ENCODE measurements around the gene RAB1B.

Gene RAB1B

DNA sequence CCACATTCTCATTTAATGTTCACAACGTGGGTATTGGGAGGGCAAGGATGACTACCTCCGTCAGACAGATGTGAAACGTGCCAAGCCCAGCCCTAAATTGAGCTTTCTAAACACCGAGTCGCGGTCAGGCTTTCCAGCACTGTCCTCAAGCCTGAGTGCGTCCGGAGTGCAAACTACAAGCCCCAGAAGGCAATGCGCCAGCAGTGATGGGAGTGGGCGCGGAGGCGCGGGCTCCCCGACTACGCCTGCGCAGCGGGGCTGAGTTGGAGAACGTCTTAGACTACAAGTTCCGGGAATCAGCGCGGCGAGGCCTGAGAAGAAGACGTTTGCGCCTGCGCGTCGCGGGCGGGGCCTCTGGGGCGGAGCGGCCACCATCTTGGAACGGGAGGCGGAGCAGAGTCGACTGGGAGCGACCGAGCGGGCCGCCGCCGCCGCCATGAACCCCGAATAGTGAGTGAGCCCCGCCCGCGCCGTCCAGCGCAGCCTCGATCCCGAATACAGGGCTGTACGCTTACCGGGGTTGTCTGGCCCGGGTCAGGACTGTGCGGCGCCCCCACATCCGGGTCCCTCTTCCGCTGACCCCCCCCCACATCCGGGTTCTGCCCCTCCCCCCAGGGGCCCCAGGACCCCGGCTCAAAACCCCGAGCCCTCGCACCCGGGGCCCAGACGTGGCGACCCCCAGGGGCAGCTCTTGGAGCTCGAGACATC is at the start of gene RAB1B:
TSS of gene RAB1B (plus strand) at position 396 of the 708 bp plus-strand sequence. CDS start at position 437, 41 bp downstream.
- DNase-seq (ENCODE audit: low spot score), result peak; percentile 99

DNA sequence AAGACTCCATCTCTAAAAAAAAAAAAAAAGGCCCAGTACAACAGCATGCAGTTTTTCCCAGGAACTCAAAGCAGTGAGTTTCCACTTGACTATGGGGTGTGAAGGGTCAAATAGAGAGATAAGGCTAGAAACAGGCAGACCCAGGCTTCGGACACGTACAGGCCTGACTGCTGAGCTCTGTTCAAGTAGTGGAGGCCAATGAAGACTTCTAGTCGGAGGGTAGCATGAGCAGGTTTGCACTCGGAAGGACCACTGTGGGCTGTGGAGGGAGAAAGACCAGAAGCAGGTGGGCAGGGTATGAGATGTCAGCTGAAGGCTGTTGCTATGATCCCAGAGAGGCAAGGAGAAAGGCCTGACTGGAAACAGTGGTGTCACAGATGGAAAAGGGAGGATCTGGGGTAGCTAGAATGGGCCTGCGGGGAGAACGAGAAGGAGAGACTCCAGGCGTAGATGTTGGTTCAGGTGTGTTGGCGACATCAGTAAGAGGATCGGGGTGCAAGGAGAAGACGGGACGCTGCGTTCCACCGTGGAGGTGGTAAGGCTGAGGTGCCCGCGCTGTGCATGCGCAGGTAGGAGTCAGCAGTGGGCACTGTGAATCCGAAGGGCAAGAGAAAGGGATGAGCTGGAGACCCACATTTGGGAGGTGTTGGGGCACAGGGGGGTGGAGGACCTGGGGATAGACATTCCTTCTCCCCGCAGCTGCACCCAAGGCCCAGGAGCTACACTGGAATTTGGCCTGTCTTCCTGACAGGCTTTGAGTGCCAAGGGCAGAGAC is 49.4 kb upstream of the RAB1B start:
- no peak for DNase-seq (ENCODE audit: low spot score)

DNA sequence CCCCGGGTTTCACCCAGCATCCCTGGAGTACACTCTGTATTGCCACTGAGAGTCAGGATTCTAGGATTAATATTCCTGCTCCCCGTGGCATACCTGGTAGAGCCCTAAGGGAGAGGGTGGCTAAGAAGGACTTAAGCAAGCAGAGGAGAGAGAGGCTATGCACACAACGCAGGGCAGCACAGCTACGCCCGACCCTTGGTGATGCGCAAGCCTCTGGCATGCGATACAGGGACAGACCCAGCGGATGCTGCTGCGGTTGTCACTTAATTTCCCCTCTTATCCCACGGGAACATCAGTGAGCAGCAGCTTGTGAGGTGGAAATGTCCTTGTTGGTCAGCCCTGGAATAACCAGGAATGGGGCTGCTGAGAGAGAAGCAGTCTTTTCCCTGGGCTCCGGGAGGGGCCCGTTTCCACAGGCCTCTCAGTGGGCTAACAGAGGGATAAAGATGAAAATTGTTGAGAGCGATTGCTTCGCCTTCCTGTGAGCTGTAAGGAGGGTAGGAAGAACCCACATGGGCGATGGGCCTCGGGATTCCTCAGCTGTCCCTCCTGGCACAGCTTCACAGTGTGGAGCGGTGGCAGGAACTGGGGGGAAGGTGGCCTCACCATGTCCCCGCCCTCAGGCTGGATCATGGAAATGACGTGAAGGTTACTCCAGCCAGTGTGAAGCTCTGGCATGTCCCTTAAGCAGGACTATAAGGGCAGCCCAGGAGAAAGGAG is 48.4 kb upstream of the RAB1B start:
- no peak for DNase-seq (ENCODE audit: low spot score)

- no peak for DNase-seq (ENCODE audit: low spot score)
These were observed 47.9 kb upstream of the RAB1B start for GRCh38 chr11:66220566-66220935.

DNA sequence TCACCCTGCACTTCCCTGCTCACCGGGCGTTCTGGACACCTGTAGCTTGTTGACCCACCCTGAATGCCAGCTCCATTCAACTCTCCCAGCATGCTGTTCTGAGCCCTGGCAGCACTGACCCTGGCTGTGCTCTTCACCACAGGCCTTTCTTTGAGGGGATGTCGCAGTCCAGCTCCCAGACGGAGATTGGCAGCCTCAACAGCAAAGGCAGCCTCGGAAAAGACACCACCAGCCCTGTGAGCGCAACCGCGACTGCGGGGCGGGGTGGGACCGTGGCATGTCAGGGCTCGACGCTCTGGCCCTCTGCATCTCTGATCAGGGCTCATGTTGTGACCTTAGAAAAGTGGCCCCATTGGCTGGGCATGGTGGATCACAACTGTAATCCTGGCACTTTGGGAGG is 47.4 kb upstream of the RAB1B start:
- no peak for DNase-seq (ENCODE audit: low spot score)

GRCh38 chr11:66221726-66222236 is 46.7 kb upstream of the RAB1B start:
- no peak for DNase-seq (ENCODE audit: low spot score)

DNA sequence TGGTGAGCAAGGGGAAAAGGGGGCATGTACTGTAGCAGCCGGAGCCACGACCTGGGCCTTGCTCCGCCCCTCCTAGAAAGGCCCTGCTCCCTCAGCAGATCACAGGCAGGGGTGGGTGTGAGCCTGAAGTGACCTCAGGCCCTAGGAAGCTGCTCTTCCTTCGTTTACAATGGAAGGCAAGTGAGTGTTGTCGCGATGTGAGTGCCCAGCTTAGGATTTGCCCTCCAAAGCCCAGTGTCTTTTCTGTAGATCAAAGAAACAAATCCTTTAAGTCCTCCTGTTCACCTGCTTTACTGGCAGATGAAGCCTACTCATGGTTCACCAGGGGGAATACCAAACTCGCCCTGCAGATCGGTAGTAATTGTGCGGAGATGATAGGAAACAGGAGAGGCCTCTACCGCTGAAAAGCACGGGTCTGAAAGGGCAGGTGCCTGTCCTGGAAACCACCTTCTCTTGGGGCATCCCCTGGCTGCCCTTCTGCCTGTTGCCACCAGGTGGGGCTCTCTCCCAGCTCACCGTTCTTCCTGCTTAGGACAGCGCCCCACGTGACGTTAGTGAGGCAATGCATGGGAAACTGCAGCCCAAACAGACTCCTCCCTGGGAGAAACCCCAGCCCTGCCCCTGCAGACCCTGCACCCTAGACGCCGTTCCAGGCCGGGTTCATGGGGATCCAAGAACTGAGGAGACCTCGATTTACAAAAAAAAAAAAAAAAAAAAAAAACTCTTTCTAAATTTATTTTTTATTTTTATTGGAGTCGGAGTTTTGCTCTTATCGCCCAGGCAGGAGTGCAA is 45.9 kb upstream of the RAB1B start:
- DNase-seq (ENCODE audit: low spot score), result peak; percentile 84

DNA sequence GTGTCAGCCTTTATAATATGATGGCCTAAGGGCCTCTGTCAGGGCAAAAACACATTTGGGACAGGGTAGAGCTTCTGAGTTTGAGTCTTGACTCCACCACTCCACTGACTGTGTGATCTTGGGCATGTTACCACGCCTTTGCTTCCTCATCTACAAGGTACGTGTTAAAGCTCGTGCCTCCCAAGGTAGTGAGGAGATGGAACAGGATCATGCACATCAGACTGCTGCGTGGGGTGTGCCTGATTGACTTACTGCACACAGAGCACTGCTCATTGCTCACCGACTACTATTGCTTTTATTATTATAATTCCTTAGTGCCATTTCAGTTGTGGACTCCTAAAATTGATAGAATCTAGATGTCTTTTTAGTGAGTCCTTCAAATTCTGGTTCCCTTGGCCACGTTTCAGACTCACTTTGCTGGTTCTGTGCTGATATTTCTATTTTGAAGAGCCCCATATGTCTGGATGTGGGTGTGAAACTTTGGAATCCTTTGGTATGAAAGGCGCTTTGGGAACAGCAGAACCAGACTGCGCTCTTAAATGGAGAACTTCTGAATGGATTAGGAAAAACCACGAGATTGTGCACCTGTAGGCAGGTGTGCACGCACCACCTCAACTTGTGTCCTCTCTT is 44.1 kb upstream of the RAB1B start:
- DNase-seq (ENCODE audit: low spot score), result peak; percentile 36

- DNase-seq (ENCODE audit: low spot score), result no peak
These were observed 43.4 kb upstream of the RAB1B start for GRCh38 chr11:66225066-66225465.

- DNase-seq (ENCODE audit: low spot score), result no peak
These were observed 42.3 kb upstream of the RAB1B start for GRCh38 chr11:66226101-66226500.

DNA sequence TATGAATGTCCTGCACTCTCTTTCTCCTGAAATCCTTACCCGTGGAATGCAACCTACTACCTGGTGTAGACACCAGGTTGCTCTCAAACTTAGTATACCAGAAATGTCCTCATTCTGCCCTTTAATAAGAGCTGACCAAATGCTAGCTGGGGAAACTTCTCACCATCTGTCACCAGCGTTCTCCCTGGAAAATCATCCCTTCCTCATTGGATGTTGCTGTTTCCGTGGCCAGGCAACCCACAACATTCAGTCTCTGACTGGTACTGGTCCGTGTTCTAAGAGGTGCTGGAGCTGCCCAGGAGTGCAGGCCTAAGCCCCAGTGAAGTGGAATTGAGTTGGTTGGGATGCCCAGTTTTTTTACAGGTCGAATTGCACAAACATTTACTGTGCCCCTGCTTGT is 40.7 kb upstream of the RAB1B start:
- DNase-seq (ENCODE audit: low spot score), result no peak

DNA sequence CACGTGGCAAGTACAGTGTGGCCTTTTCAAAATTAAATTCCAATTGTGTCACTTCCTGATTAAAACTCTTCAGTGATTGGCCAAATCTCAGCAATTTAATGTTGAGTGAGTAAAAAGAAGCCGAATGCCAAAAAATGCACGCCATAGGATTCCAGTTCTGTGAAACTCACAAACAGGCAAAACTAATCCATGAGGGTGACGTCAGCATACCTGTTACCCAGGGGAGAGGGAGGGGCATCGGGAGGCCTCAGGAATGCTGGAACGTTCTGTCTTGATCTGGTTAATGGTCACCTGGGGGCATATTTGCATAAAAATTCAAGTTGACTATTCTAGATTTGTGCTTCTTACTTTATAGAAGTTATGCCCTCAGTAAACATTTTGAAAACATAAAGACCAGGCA is 39.9 kb upstream of the RAB1B start:
- DNase-seq (ENCODE audit: low spot score), result no peak

DNA sequence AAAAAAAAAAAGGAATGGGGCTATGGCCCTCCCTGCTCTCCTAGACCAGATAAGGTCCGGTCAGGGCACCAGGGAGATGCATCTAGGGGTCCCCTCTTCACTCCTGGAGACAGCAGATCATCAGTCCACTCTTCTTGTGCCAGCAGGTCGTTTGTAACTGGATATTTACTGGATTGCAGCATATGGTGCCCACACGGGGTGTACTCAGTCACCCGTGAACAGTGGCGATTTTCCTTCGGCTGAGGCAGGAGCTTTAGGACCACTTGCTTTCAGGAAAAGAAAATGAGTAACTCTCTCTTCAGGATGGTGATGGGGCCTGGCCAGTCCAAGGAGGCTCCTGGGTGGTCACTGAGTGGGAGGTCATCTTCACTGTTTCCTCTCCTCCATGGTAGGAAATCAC is 38.3 kb upstream of the RAB1B start:
- no peak for DNase-seq (ENCODE audit: low spot score)

- no peak for DNase-seq (ENCODE audit: low spot score)
These were observed 37.5 kb upstream of the RAB1B start for GRCh38 chr11:66230978-66231377.

DNA sequence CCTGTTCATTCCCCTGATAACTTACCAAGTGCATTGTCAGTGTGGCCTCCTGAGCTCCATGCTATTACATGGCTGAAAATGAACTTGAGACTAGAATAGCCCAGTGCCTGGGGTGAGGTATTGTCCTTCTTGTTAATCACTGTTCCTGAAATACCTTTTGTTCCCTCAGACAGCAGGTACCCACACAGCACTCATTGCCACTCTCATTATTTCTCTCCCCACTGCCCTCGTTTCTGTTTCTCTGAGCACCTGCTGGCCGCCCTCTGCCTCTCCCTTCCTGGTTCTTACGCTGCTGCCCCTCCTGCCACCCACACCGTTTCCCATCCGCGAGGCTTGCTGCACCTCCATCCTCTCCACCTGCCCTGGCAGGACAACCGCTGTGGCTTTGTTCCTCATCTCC is 36.9 kb upstream of the RAB1B start:
- no peak for DNase-seq (ENCODE audit: low spot score)

GRCh38 chr11:66232769-66233168 is 35.7 kb upstream of the RAB1B start:
- no peak for DNase-seq (ENCODE audit: low spot score)

DNA sequence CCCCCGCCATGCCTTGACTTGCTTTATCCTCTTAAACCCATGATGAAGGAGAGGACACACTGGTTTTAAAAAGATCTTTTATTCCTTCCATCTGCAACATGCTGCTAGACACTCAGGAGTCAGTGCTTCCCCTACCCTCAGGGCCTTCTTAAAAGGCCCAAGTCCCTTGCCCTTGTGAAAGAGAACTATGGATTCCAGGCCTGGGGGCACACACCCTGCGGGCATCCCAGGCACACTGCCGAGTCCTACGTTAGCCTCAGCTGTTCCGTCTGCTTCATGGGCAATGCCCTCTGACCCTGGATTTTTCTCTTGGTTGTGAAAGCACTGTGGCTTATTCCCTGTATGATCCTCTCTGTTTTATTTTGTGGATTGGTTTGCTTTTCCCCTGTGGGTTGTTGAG is 35.1 kb upstream of the RAB1B start:
- DNase-seq (ENCODE audit: low spot score), result no peak

DNA sequence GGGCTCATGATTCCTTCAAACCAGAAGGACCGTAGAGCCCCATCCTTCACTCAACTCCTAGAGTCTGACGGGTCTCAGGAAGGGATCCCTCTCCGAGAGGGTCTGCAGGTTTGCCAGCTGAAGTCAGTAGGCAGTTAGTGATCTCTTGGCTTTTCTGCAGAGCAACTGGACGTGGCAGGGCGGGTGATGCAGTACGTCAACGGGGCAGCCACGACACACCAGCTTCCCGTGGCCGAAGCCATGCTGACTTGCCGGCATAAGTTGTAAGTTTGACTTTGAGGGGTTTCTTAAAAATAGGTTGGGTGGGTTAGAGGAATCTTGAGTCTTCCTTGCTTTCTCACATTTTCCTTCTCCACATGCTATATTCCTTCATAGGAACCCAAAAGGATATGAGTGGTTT is 33.3 kb upstream of the RAB1B start:
- DNase-seq (ENCODE audit: low spot score), result no peak

- no peak for DNase-seq (ENCODE audit: low spot score)
These were observed 30.6 kb upstream of the RAB1B start for GRCh38 chr11:66237867-66238266.

- no peak for DNase-seq (ENCODE audit: low spot score)
These were observed 29.5 kb upstream of the RAB1B start for GRCh38 chr11:66238786-66239413.

- no peak for DNase-seq (ENCODE audit: low spot score)
These were observed 28.9 kb upstream of the RAB1B start for GRCh38 chr11:66239511-66239910.
